Measurements from ENCODE around the gene CPA1.

Gene CPA1

GRCh38 chr7:130379921-130380860 lies at the start of gene CPA1:
Gene CPA1, plus strand, starts transcription at chr7:130380494. Its CDS starts 27 bp downstream, at chr7:130380521.
- no peak for DNase-seq

- DNase-seq: no peak
Measured at GRCh38 chr7:130332259-130333053, 47.8 kb upstream of the CPA1 start.

GRCh38 chr7:130333832-130334231 lies 46.5 kb upstream of the CPA1 start:
- DNase-seq: no peak

- DNase-seq: no peak
Measured at GRCh38 chr7:130334274-130334673, 46.0 kb upstream of the CPA1 start.

- DNase-seq: no peak
Measured at GRCh38 chr7:130337410-130337971, 42.8 kb upstream of the CPA1 start.

- DNase-seq: no peak
Measured at GRCh38 chr7:130338233-130338632, 42.1 kb upstream of the CPA1 start.

- DNase-seq: no peak
Measured at GRCh38 chr7:130341882-130342281, 38.4 kb upstream of the CPA1 start.

GRCh38 chr7:130342701-130343380 lies 37.5 kb upstream of the CPA1 start:
- no peak for DNase-seq

- no peak for DNase-seq
Measured at GRCh38 chr7:130344271-130344866, 35.9 kb upstream of the CPA1 start, which contains the start of gene CPA5. Gene CPA5, plus strand, starts transcription at chr7:130344816. Its CDS starts 1,670 bp downstream, at chr7:130346486.

GRCh38 chr7:130345136-130345535 lies 35.2 kb upstream of the CPA1 start:
- DNase-seq: no peak

GRCh38 chr7:130345725-130346124 lies 34.6 kb upstream of the CPA1 start:
- no peak for DNase-seq

GRCh38 chr7:130346177-130346905 lies 34.0 kb upstream of the CPA1 start:
- no peak for DNase-seq

GRCh38 chr7:130346941-130347340 lies 33.4 kb upstream of the CPA1 start:
- no peak for DNase-seq

- no peak for DNase-seq
Measured at GRCh38 chr7:130349911-130350782, 30.1 kb upstream of the CPA1 start.

- no peak for DNase-seq
Measured at GRCh38 chr7:130350945-130351790, 29.1 kb upstream of the CPA1 start.

GRCh38 chr7:130351791-130352090 lies 28.6 kb upstream of the CPA1 start:
- DNase-seq: no peak

- no peak for DNase-seq
Measured at GRCh38 chr7:130352194-130353074, 27.9 kb upstream of the CPA1 start.

GRCh38 chr7:130353196-130353595 lies 27.1 kb upstream of the CPA1 start:
- no peak for DNase-seq
